Measurements from ENCODE around the gene RAI14. TPM values are rescaled to one million over a fixed set of nuclear protein-coding genes. Genes with fewer than 3 reads are reported as not detected.

RAI14 gene
- total RNA-seq, 1 donor from 2014 or later = 1.1 TPM

- H3K4me3 Mint-ChIP-seq = no peak overlapping the region
- no peak for DNase-seq
- ChIA-PET CTCF (no interaction called here), POLR2A (no interaction called here)
- intact Hi-C loops (cut with micrococcal nuclease) = no loop called here
- no peaks in the 10 kb centered on the region for H3K9me3 Mint-ChIP-seq
- no peaks in the 10 kb centered on the region for H3K36me3 Mint-ChIP-seq (ENCODE audit: low read depth)
- no peaks in the 10 kb centered on the region for H3K4me1 Mint-ChIP-seq
- no peak for TF ChIP-seq CTCF (IDR thresholded peaks at IDR 0.05)
- no peaks in the 10 kb centered on the region for H3K27me3 Mint-ChIP-seq
- no peak for ATAC-seq (ENCODE audit: low read depth)
- no peak overlapping the region for H3K27ac Mint-ChIP-seq
Observed at GRCh38 chr5:34806532-34806931, 150.4 kb downstream of the RAI14 start.

- intact Hi-C loops (cut with micrococcal nuclease) = no loop called here
- ChIA-PET POLR2A (no interaction called here), CTCF (no interaction called here)
- Mint-ChIP-seq H3K4me3 (no peak overlapping the region), H3K27me3 (peaks cover under 1% of the 10 kb centered on the region), H3K36me3 (ENCODE audit: low read depth) (no peaks in the 10 kb centered on the region), H3K27ac (no peak overlapping the region), H3K4me1 (no peaks in the 10 kb centered on the region), H3K9me3 (no peaks in the 10 kb centered on the region)
- ATAC-seq (ENCODE audit: low read depth) (no peak), DNase-seq (no peak)
- TF ChIP-seq CTCF (IDR thresholded peaks at IDR 0.05) = no peak
Observed at GRCh38 chr5:34811706-34812105, 155.6 kb downstream of the RAI14 start.

GRCh38 chr5:34813509-34813908 lies 157.4 kb downstream of the RAI14 start:
- ChIA-PET POLR2A (no interaction called here), CTCF (no interaction called here)
- H3K27ac Mint-ChIP-seq = no peak overlapping the region
- no peaks in the 10 kb centered on the region for H3K36me3 Mint-ChIP-seq (ENCODE audit: low read depth)
- ATAC-seq (ENCODE audit: low read depth) (no peak), DNase-seq (no peak)
- H3K4me1 Mint-ChIP-seq = no peaks in the 10 kb centered on the region
- no peaks in the 10 kb centered on the region for H3K9me3 Mint-ChIP-seq
- no peak for TF ChIP-seq CTCF (IDR thresholded peaks at IDR 0.05)
- H3K27me3 Mint-ChIP-seq = peaks cover 2% of the 10 kb centered on the region
- no peak overlapping the region for H3K4me3 Mint-ChIP-seq
- intact Hi-C loops (cut with micrococcal nuclease) = no loop called here

- Mint-ChIP-seq H3K36me3 (ENCODE audit: low read depth) (no peaks in the 10 kb centered on the region), H3K27me3 (peaks cover 2% of the 10 kb centered on the region), H3K9me3 (no peaks in the 10 kb centered on the region), H3K4me3 (no peak overlapping the region), H3K27ac (no peak overlapping the region), H3K4me1 (no peaks in the 10 kb centered on the region)
- DNase-seq = no peak
- intact Hi-C loops (cut with micrococcal nuclease) = no loop called here
- ATAC-seq (ENCODE audit: low read depth) = no peak
- ChIA-PET POLR2A (no interaction called here), CTCF (interaction anchor here (0.6 kb wide), 1 partner anchor 10 kb away, joined by 4 read pairs; no protein-coding TSS in a partner anchor)
- TF ChIP-seq CTCF (IDR thresholded peaks at IDR 0.05) = no peak
Observed at GRCh38 chr5:34817558-34818351, 161.6 kb downstream of the RAI14 start.

- ChIA-PET POLR2A (no interaction called here), CTCF (interaction anchor here (0.6 kb wide), 1 partner anchor 9 kb away, joined by 4 read pairs; no protein-coding TSS in a partner anchor)
- Mint-ChIP-seq H3K9me3 (no peaks in the 10 kb centered on the region), H3K4me1 (no peaks in the 10 kb centered on the region), H3K27ac (no peak overlapping the region), H3K4me3 (no peak overlapping the region), H3K27me3 (peaks cover 2% of the 10 kb centered on the region), H3K36me3 (ENCODE audit: low read depth) (no peaks in the 10 kb centered on the region)
- intact Hi-C loops (cut with micrococcal nuclease) = no loop called here
- TF ChIP-seq CTCF (IDR thresholded peaks at IDR 0.05) = no peak
- ATAC-seq (ENCODE audit: low read depth) (no peak), DNase-seq (no peak)
Observed at GRCh38 chr5:34818717-34819116, 162.6 kb downstream of the RAI14 start.

Measured in activated B cell treated with CpG ODN at 0.5 μM for 24 hours (primary cell).